OCI-LY7 (cell line): ENCODE results near the gene ZNF462. TPM values are rescaled to one million over a fixed set of nuclear protein-coding genes. Genes with fewer than 3 reads are reported as not detected.

Experiments used
- BruUV-seq: library from RNA; stranded (reverse); fragments of 400-500 nt; replicated peaks from 2 replicates; lab custom pipeline; 2021; lab: Mats Ljungman, UMichigan
- CTCF ChIA-PET: fragments of 300-600 bp; sonication (Branson Sonifier 250); formaldehyde crosslinking; loops from one replicate; lab custom pipeline; 2022; ENCODE audit warnings: antibody characterized with exemption; ENCODE audit not compliant: unreplicated experiment; lab: Charles Lee
- POLR2A ChIA-PET: fragments of 300-600 bp; sonication (Branson Sonifier 250); formaldehyde crosslinking; loops from one replicate; lab custom pipeline; 2022; ENCODE audit warnings: antibody characterized with exemption; lab: Charles Lee
- DNase-seq: peaks from one replicate; pipeline ENCODE4 v3.0.0-alpha.2; 2015; ENCODE audit warnings: low spot score
- H2AFZ ChIP-seq: fragments of 200-600 bp; sonication (generic), shearing (Covaris generic); 2 replicates; pipeline ENCODE4 v1.6.1; 2014; ENCODE audit warnings: mild to moderate bottlenecking, antibody characterized with exemption, low read length, moderate library complexity
- H3K27ac ChIP-seq: fragments of 200-600 bp; sonication (generic); 2 replicates; pipeline ENCODE4 v1.5.1; 2014; ENCODE audit warnings: mixed run types, low read depth, mild to moderate bottlenecking, moderate library complexity, low read length, inconsistent platforms; ENCODE audit not compliant: poor library complexity, severe bottlenecking
- H3K36me3 ChIP-seq: fragments of 200-600 bp; sonication (generic); 2 replicates; pipeline ENCODE4 v1.6.1; 2014; ENCODE audit warnings: mild to moderate bottlenecking, antibody characterized with exemption, low read length, moderate library complexity, mixed read lengths; ENCODE audit not compliant: insufficient read depth
- H3K4me1 ChIP-seq: fragments of 200-600 bp; sonication (generic); 2 replicates; pipeline ENCODE4 v1.5.1; 2014; ENCODE audit warnings: mild to moderate bottlenecking, low read length; ENCODE audit not compliant: insufficient read depth, poor library complexity, severe bottlenecking
- H3K4me2 ChIP-seq: fragments of 200-600 bp; sonication (generic); 2 replicates; pipeline ENCODE4 v1.6.1; 2014; ENCODE audit warnings: mild to moderate bottlenecking, low read length
- H3K4me3 ChIP-seq: fragments of 200-600 bp; sonication (generic); 2 replicates; pipeline ENCODE4 v1.5.1; 2014; ENCODE audit warnings: mild to moderate bottlenecking, low read depth, low read length; ENCODE audit not compliant: poor library complexity, severe bottlenecking
- H3K79me2 ChIP-seq: fragments of 200-600 bp; sonication (generic); 2 replicates; pipeline ENCODE4 v1.6.1; 2016; ENCODE audit warnings: low read depth, mild to moderate bottlenecking, low read length, moderate library complexity, mixed read lengths; ENCODE audit not compliant: insufficient read depth
- H3K9me2 ChIP-seq: fragments of 200-600 bp; sonication (generic); 2 replicates; pipeline ENCODE4 v1.6.1; 2016; ENCODE audit warnings: mild to moderate bottlenecking, low read length, mixed read lengths; ENCODE audit not compliant: insufficient read depth
- H3K9me3 ChIP-seq: fragments of 200-600 bp; sonication (generic); 2 replicates; pipeline ENCODE4 v1.6.1; 2014; ENCODE audit warnings: mild to moderate bottlenecking, mixed run types, low read length, mixed read lengths
- H4K20me1 ChIP-seq: fragments of 200-600 bp; sonication (generic); 2 replicates; pipeline ENCODE4 v1.6.1; 2014; ENCODE audit warnings: mild to moderate bottlenecking, antibody characterized with exemption, low read length, moderate library complexity, mixed read lengths; ENCODE audit not compliant: insufficient read depth
- EZH2phosphoT487 ChIP-seq: fragments of 200-600 bp; sonication (generic); IDR thresholded peaks from 2 replicates; pipeline ENCODE4 v1.6.1; 2018; ENCODE audit warnings: low read depth, borderline replicate concordance, mild to moderate bottlenecking, mixed run types, antibody characterized with exemption, low read length, moderate library complexity, mixed read lengths
- intact Hi-C: fragments of 100-400 bp; cut with micrococcal nuclease; formaldehyde crosslinking; loops from one replicate; pipeline ENCODE4 v1.10.0; 2022; ENCODE audit not compliant: unreplicated experiment
- total RNA-seq, 2 experiments: library from RNA; depleted of rRNA in 1 of 2; stranded (reverse); fragments of >200 nt in 1 of 2; shearing (Covaris generic) in 1 of 2; gene quantifications; 2 replicates each; pipeline ENCODE4 v1.2.3, GENCODE V29; 2014 to 2022
- TF ChIP-seq, protein P1 (sequence below): fragments of 200-600 bp; sonication (generic); conservative IDR thresholded peaks from 2 replicates; pipeline ENCODE4 v1.5.1; 2014; ENCODE audit warnings: mild to moderate bottlenecking, antibody characterized with exemption, low read length, moderate library complexity, mixed read lengths

The ZNF462 gene
- total RNA-seq, 2 experiments from 2014 or later = 0.88 to 1.1 TPM

DNA sequence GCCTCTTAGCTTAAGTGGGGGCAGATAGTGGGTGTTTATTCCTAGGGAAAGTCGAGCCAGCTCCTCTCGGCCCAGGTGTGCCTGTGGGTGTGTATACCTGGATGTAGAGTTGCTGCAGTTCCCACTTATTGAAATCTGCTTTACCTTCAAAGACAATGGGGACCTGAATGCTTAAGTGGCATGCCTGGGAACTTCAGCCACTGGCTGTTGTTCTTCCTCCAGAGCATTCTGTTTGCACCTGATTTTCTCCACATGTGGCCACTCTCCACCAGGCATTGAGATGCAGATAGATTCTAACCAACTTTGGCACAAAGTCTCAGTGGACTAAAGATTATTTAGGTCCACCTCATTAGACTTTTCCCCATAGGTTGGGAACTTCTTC is 186.8 kb downstream of the ZNF462 start:
- Histone ChIP-seq H3K4me1 (peaks cover 15% of the 10 kb centered on the region), H3K9me3 (no peaks in the 10 kb centered on the region), H2AFZ (no peak overlapping the region), H3K36me3 (no peaks in the 10 kb centered on the region), H3K4me3 (no peak overlapping the region), H3K79me2 (no peaks in the 10 kb centered on the region), H3K9me2 (no peaks in the 10 kb centered on the region), H3K4me2 (no peak overlapping the region), H3K27ac (no peak overlapping the region), H4K20me1 (no peaks in the 10 kb centered on the region)
- intact Hi-C loops = no loop called here
- DNase-seq = no peak
- ChIA-PET POLR2A (no interaction called here), CTCF (no interaction called here)
- BruUV-seq = no TSS peak
- TF ChIP-seq, protein P1, sequence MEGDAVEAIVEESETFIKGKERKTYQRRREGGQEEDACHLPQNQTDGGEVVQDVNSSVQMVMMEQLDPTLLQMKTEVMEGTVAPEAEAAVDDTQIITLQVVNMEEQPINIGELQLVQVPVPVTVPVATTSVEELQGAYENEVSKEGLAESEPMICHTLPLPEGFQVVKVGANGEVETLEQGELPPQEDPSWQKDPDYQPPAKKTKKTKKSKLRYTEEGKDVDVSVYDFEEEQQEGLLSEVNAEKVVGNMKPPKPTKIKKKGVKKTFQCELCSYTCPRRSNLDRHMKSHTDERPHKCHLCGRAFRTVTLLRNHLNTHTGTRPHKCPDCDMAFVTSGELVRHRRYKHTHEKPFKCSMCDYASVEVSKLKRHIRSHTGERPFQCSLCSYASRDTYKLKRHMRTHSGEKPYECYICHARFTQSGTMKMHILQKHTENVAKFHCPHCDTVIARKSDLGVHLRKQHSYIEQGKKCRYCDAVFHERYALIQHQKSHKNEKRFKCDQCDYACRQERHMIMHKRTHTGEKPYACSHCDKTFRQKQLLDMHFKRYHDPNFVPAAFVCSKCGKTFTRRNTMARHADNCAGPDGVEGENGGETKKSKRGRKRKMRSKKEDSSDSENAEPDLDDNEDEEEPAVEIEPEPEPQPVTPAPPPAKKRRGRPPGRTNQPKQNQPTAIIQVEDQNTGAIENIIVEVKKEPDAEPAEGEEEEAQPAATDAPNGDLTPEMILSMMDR = no peak
- TF ChIP-seq EZH2phosphoT487 = no peak

DNA sequence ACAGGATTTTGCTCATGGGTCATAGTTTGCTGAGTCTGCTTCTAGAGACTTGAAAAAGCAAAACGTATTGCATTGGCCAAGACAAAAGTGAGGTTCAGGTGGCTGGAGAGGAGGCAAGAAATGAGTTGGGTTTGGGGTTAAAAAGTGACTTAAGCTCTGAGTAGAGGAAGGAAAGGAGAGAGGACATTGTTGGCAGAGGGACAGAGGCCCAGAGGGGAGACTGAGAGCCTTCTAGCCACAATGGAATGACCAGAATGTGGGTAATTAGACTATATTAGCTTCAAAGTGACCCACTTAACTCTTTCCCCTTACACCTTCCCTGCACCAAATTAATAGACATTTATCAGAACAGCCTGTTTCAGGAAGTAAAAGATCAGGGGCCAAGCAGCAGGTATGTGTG is 188.4 kb downstream of the ZNF462 start:
- Histone ChIP-seq H3K79me2 (no peaks in the 10 kb centered on the region), H3K36me3 (no peaks in the 10 kb centered on the region), H4K20me1 (no peaks in the 10 kb centered on the region), H3K9me3 (no peaks in the 10 kb centered on the region), H3K9me2 (no peaks in the 10 kb centered on the region), H3K4me3 (no peak overlapping the region), H3K4me2 (no peak overlapping the region), H3K4me1 (peaks cover 8% of the 10 kb centered on the region), H2AFZ (no peak overlapping the region), H3K27ac (no peak overlapping the region)
- no peak for DNase-seq
- BruUV-seq = no TSS peak
- intact Hi-C loops = no loop called here
- ChIA-PET CTCF (no interaction called here), POLR2A (no interaction called here)
- no peak for TF ChIP-seq EZH2phosphoT487
- TF ChIP-seq, protein P1 = no peak

DNA sequence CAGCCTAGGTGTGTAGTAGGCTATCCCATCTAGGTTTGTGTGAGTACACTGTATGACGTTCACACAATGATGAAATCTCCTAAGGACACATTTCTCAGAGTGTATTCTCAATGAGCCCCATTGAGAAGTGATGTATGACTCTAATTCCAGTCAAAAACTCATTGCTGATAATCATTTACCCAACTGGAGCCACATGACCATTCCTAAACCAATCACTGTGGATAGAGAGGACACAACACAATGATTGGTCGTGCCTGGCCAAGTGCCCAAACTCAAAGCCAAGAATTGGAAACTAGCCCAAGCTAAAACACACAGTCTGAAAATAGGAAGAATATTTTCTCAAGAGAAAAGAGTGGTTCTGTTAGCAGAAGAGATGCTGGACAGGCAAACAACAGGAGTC is 191.2 kb downstream of the ZNF462 start:
- Histone ChIP-seq H2AFZ (no peak overlapping the region), H3K4me1 (no peaks in the 10 kb centered on the region), H3K4me2 (no peak overlapping the region), H3K4me3 (no peak overlapping the region), H3K79me2 (no peaks in the 10 kb centered on the region), H3K9me3 (no peaks in the 10 kb centered on the region), H4K20me1 (no peaks in the 10 kb centered on the region), H3K9me2 (no peaks in the 10 kb centered on the region), H3K27ac (no peak overlapping the region), H3K36me3 (no peaks in the 10 kb centered on the region)
- intact Hi-C loops = no loop called here
- TF ChIP-seq, protein P1 = no peak
- TF ChIP-seq EZH2phosphoT487 = no peak
- no TSS peak for BruUV-seq
- POLR2A ChIA-PET = no interaction called here
- CTCF ChIA-PET = no interaction called here
- DNase-seq = no peak
